HG02981 (cell line): ENCODE measurements around the gene AMH.

Source experiments
- ATAC-seq: cut with Tn5 transposase; IDR thresholded peaks from one replicate; pipeline ENCODE4 v1.9.1; 2021; ENCODE audit warnings: mild to moderate bottlenecking, moderate library complexity; ENCODE audit not compliant: unreplicated experiment

The AMH gene

GRCh38 chr19:2234996-2235380 is 14.1 kb upstream of the AMH start:
- ATAC-seq = no peak

GRCh38 chr19:2235381-2236063 is 13.6 kb upstream of the AMH start:
- ATAC-seq = peak; percentile 5

- no peak for ATAC-seq
Measured at GRCh38 chr19:2236064-2236313, 13.1 kb upstream of the AMH start.

GRCh38 chr19:2236314-2237050 is 12.6 kb upstream of the AMH start, which contains the start of the genes PLEKHJ1 and SF3A2:
TSS of gene PLEKHJ1 (minus strand) at chr19:2236329. CDS start at chr19:2236248, 81 bp downstream.
TSS of gene SF3A2 (plus strand) at chr19:2236824. CDS start at chr19:2243419, 6,595 bp downstream.
- ATAC-seq = peak; percentile 62

GRCh38 chr19:2237051-2237868 is 11.9 kb upstream of the AMH start:
- ATAC-seq = no peak

- no peak for ATAC-seq
Measured at GRCh38 chr19:2237869-2238153, 11.3 kb upstream of the AMH start.

GRCh38 chr19:2239173-2239572 is 9.9 kb upstream of the AMH start:
- no peak for ATAC-seq

GRCh38 chr19:2239771-2240770 is 9.1 kb upstream of the AMH start:
- no peak for ATAC-seq

- ATAC-seq = no peak
Measured at GRCh38 chr19:2240881-2241760, 8.0 kb upstream of the AMH start.

- no peak for ATAC-seq
Measured at GRCh38 chr19:2242092-2242537, 7.0 kb upstream of the AMH start.

GRCh38 chr19:2242816-2243215 is 6.3 kb upstream of the AMH start:
- ATAC-seq = no peak

GRCh38 chr19:2243274-2244124 is 5.6 kb upstream of the AMH start:
- ATAC-seq = no peak

GRCh38 chr19:2244125-2244411 is 5.1 kb upstream of the AMH start:
- ATAC-seq = no peak

- ATAC-seq = no peak
Measured at GRCh38 chr19:2244486-2244885, 4.6 kb upstream of the AMH start.

- no peak for ATAC-seq
Measured at GRCh38 chr19:2245273-2245672, 3.9 kb upstream of the AMH start.

- ATAC-seq = no peak
Measured at GRCh38 chr19:2246014-2246620, 3.0 kb upstream of the AMH start.

GRCh38 chr19:2246801-2247361 is 2.2 kb upstream of the AMH start:
- ATAC-seq = no peak

GRCh38 chr19:2247433-2248101 is 1.6 kb upstream of the AMH start:
- no peak for ATAC-seq
